ENCODE measurements around the gene CTXND2. TPM values are rescaled to one million over a fixed set of nuclear protein-coding genes. Genes with fewer than 3 reads are reported as not detected.

Gene CTXND2
- total RNA-seq, 1 donor from 2014 or later: not detected

- no peak for DNase-seq (ENCODE audit: extremely low read depth, low read depth, low spot score)
Measured at GRCh38 chr1:150955280-150955679, 68.3 kb downstream of the CTXND2 start.

GRCh38 chr1:150957666-150958065 is 70.7 kb downstream of the CTXND2 start:
- DNase-seq (ENCODE audit: extremely low read depth, low read depth, low spot score): no peak

GRCh38 chr1:150960646-150961045 is 73.7 kb downstream of the CTXND2 start:
- DNase-seq (ENCODE audit: extremely low read depth, low read depth, low spot score): no peak

- no peak for DNase-seq (ENCODE audit: extremely low read depth, low read depth, low spot score)
Measured at GRCh38 chr1:150961756-150962155, 74.8 kb downstream of the CTXND2 start.

Other genes with a start within 250 kb of the CTXND2 start
- 20.4 and 41.5 TPM in 2 replicates for gene GOLPH3L, start 190.0 kb upstream of the CTXND2 start, total RNA-seq
- gene HORMAD1, start 166.2 kb upstream of the CTXND2 start, total RNA-seq: 0.47 TPM in 1 of 2 replicates, not detected in the other
- 87.7 and 137 TPM in 2 replicates for gene CTSS, start 121.4 kb upstream of the CTXND2 start, total RNA-seq
- 2.3 and 5.5 TPM in 2 replicates for gene CTSK, start 78.9 kb upstream of the CTXND2 start, total RNA-seq
- 20.4 and 28.1 TPM in 2 replicates for gene ARNT, start 10.5 kb upstream of the CTXND2 start, total RNA-seq
- gene SETDB1, start 39.2 kb downstream of the CTXND2 start, total RNA-seq: 23.1 and 29.5 TPM in 2 replicates
- gene CERS2, start 87.7 kb downstream of the CTXND2 start, total RNA-seq: 109 and 139 TPM in 2 replicates
- 0.19 TPM in 1 of 2 replicates, not detected in the other for gene ANXA9, start 95.2 kb downstream of the CTXND2 start, total RNA-seq
- gene MINDY1, start 119.8 kb downstream of the CTXND2 start, total RNA-seq: 12.5 and 17.9 TPM in 2 replicates
- gene PRUNE1, start 121.3 kb downstream of the CTXND2 start, total RNA-seq: 4.5 and 6.1 TPM in 2 replicates
- not detected in 2 replicates for gene BNIPL, start 149.4 kb downstream of the CTXND2 start, total RNA-seq
- gene C1orf56, start 160.6 kb downstream of the CTXND2 start, total RNA-seq: 2.4 and 2.9 TPM in 2 replicates
- gene CDC42SE1, start 172.5 kb downstream of the CTXND2 start, total RNA-seq: 69.4 and 73.9 TPM in 2 replicates
- 25.1 and 27.6 TPM in 2 replicates for gene MLLT11, start 173.3 kb downstream of the CTXND2 start, total RNA-seq
- gene GABPB2, start 183.6 kb downstream of the CTXND2 start, total RNA-seq: 3.4 and 7.4 TPM in 2 replicates

All from glomerular endothelial cell (primary cell).